ENCODE measurements around the gene CEP72.

Gene CEP72

GRCh38 chr5:640461-641330 lies 28.6 kb downstream of the CEP72 start:
- no peak for DNase-seq

- DNase-seq = no peak
Measured at GRCh38 chr5:641331-641765, 29.2 kb downstream of the CEP72 start.

- DNase-seq = no peak
Measured at GRCh38 chr5:642481-642880, 30.3 kb downstream of the CEP72 start.

GRCh38 chr5:643351-643801 lies 31.2 kb downstream of the CEP72 start:
- no peak for DNase-seq

GRCh38 chr5:643811-644271 lies 31.7 kb downstream of the CEP72 start:
- DNase-seq = no peak

GRCh38 chr5:644509-644908 lies 32.4 kb downstream of the CEP72 start:
- DNase-seq = no peak

GRCh38 chr5:644971-645370 lies 32.8 kb downstream of the CEP72 start:
- DNase-seq = no peak

- DNase-seq = no peak
Measured at GRCh38 chr5:645421-645820, 33.3 kb downstream of the CEP72 start.

- no peak for DNase-seq
Measured at GRCh38 chr5:646396-647201, 34.5 kb downstream of the CEP72 start.

- no peak for DNase-seq
Measured at GRCh38 chr5:647311-647710, 35.2 kb downstream of the CEP72 start.

- DNase-seq = no peak
Measured at GRCh38 chr5:647727-648126, 35.6 kb downstream of the CEP72 start.

- no peak for DNase-seq
Measured at GRCh38 chr5:651296-652022, 39.3 kb downstream of the CEP72 start.

- DNase-seq = no peak
Measured at GRCh38 chr5:652023-652515, 39.9 kb downstream of the CEP72 start.

- no peak for DNase-seq
Measured at GRCh38 chr5:652773-653350, 40.7 kb downstream of the CEP72 start.

GRCh38 chr5:654071-654778 lies 42.1 kb downstream of the CEP72 start:
- no peak for DNase-seq

- no peak for DNase-seq
Measured at GRCh38 chr5:655406-655805, 43.3 kb downstream of the CEP72 start.

GRCh38 chr5:657570-657969 lies 45.4 kb downstream of the CEP72 start:
- peak; percentile 39 for DNase-seq

- no peak for DNase-seq
Measured at GRCh38 chr5:658103-658502, 46.0 kb downstream of the CEP72 start.

- no peak for DNase-seq
Measured at GRCh38 chr5:659496-660263, 47.5 kb downstream of the CEP72 start.

- no peak for DNase-seq
Measured at GRCh38 chr5:660491-661030, 48.4 kb downstream of the CEP72 start.
